DMS53 treated with DMSO at 0.1 percent for 48 hours (cell line): ENCODE measurements around the gene NYNRIN.
A peak's percentile ranks its signal among the peaks of the same experiment; 100 is the strongest.

ENCODE experiments used
- DNase-seq: peaks from one replicate; lab custom pipeline; 2025; ENCODE audit not compliant: unreplicated experiment; lab: John Stamatoyannopoulos, UW

The NYNRIN gene

GRCh38 chr14:24430143-24430681 lies 31.4 kb downstream of the NYNRIN start:
- peak; percentile 35 for DNase-seq

- DNase-seq, result no peak
Observed at GRCh38 chr14:24430682-24431568, 32.1 kb downstream of the NYNRIN start.

- DNase-seq, result peak; percentile 70
Observed at GRCh38 chr14:24431569-24432258, 32.9 kb downstream of the NYNRIN start.

- DNase-seq, result no peak
Observed at GRCh38 chr14:24432259-24433131, 33.7 kb downstream of the NYNRIN start.

DNA sequence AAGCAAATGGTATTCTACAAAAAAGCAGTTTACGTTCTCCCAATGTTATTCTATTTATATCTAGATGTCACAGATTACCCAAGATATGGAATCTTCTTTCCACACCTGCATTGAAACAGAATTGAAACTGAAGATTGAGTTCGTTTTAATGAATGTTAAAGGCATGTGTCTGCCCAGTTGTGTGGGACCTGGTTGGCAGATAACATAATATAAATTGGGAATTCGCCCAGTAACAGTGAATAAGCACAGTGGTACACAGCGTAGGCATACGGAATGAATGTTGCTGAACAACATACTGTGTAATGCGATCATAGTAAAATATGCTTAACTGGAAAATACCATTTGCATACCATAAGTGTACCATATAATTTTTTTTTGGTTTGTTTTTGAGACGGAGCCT lies 35.2 kb downstream of the NYNRIN start:
- no peak for DNase-seq

- DNase-seq, result no peak
Observed at GRCh38 chr14:24434676-24435075, 35.9 kb downstream of the NYNRIN start.

DNA sequence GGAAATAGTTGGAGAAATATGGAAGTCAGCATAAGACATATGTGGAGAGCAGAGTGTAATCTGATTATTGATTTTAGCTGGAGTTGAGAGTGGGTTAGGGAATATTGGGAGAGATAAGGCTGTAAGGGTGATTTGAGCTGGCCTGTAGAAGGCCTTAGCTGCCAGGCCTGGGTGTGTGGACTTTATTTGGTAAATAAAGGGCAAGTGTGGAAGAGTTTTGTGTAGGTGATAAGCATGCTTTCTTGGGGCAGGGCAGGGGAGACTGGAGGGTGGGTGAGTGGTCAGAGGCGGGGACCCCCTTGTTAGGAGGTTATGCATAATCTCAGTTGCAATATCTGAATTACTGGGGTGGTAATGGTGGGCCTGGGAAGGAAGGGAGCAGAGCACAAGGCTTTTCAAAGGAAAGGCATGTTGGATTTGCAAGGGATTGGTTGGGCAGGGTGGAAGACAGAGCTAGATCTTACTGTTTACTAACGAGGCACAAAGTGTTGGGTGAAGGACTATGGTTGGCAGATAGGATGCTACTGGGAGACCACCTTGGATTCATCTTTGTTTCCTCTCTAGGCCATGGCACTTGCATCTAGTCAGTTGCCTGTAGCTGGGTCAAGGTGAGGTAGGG lies 36.5 kb downstream of the NYNRIN start:
- no peak for DNase-seq

DNA sequence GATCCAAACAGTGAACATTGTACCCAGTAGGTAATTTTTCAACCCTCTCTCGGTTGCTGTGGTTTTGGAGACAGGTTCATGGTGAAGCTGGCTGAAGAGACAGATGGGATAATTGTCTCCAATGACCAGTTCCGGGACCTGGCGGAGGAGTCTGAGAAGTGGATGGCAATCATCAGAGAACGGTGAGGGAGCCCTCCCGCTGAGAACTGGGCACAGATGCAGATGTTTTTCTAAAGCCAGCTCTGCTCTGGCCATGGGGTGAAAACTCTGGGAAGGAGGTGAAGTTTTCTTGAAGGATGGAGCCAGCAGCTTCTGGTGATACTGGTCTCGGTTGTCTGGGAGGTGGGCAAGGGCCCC lies 37.2 kb downstream of the NYNRIN start:
- DNase-seq, result no peak

DNA sequence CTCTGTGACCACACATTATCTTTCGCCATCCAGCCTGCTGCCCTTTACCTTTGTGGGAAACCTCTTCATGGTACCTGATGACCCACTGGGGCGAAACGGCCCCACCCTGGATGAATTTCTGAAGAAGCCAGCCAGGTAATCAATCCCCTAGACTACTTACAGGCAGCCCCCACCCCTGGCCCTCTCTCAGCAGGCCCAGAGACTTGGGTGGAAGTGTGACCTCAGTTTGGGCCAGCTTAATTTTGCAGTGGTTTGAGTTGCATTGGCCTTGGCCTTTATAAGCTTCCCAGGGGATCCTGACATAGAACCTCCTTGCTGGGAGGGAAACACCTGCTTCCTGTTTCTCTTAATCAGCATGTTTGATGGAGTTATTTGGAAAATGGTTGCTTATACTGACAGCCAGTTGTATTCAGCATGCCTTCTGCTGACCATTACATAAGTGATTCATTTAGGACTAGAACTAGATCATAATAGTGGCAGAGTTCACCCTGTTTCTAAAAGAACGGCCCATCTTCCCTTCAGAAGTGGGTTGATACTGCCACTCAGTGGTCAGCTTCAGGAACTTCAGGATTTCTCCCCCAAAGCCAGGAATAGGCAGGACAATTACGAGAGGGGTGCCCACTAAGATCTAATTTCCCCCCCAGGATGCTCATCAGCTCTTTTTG lies 37.7 kb downstream of the NYNRIN start:
- DNase-seq, result peak; percentile 56

GRCh38 chr14:24437020-24437735 lies 38.4 kb downstream of the NYNRIN start:
- DNase-seq, result no peak

GRCh38 chr14:24437736-24438067 lies 38.9 kb downstream of the NYNRIN start:
- DNase-seq, result no peak

DNA sequence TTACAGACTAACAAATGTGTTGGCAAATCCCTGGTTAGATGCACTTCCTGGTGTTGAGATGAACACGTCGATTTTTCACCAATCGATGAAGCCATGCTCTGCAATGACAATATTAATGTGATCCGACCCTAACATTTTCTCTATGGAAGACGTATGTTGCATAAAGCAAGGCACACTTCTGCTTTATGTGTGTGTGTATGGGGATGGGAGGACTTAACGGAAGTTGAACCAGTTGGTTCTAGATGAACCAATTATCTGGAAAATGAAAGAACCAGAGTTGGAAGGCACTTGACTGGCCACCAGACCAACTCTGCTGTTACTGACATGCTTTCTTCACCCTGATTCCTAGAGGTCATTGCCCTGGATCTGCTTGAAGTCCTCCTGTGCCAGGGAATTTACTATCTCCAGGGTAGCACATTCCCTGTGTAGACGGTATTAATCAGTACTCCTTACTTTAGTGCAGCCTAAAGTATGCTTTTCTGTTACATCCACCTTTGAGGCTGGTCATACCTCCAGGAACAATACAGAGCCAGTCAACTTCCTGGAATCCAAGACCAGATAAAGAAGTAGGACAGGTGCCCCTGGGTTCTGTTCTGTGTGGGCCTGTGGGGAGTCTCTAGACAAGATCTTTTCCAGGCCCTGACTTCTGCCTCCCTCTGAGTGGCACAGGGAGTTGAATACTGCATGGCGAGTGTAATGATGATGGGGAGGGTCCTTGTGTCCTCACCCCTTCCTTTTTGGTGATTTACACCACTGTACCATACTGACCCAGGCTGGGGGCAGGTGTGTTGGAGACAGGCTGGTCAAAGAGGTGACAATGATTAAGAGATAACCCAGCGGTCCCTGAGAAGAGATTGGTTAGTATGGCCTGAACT lies 39.7 kb downstream of the NYNRIN start:
- DNase-seq, result no peak

DNA sequence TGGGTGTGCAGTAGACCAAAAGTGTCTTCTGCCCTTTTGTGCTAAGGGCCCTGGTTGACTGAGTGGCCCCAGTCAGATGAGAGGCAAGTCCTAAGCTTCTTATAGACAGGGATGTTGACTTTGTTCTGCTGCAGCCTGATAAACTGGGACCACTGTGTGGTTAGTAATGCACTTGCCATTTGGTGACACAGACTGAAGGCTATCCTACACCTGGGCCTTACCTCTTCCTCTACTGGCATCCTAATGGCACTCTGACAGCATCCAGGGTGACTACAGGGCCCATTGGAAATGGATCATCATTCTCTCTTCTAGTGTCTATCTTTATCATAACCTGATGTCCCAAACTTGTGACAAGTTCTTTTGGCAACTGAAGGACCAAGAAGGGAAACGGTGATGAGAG lies 40.5 kb downstream of the NYNRIN start:
- DNase-seq, result no peak

- no peak for DNase-seq
Observed at GRCh38 chr14:24439830-24440605, 41.2 kb downstream of the NYNRIN start.

GRCh38 chr14:24440606-24441399 lies 42.0 kb downstream of the NYNRIN start:
- DNase-seq, result no peak

GRCh38 chr14:24441485-24441884 lies 42.7 kb downstream of the NYNRIN start:
- no peak for DNase-seq

DNA sequence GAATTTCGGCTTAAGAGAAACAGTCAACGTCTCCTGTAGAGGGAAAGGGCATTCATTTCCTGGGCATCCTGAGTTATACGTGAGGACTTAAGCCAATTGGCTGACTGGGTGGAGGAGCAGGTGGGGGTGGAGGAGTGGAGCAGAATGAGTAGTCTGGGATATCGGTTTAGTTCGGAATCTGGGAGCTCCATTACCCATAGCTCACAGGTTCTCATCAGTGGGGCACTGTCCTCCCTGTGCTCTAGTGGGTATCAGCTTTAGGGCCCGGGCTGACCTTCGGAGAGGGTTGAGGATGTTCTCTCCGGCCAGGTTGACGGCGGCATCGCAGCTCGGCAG lies 43.1 kb downstream of the NYNRIN start:
- DNase-seq, result peak; percentile 55
